ENCODE results near the gene APOA5. TPM values are rescaled to one million over a fixed set of nuclear protein-coding genes. Genes with fewer than 3 reads are reported as not detected.
"Not testable (repeated sequence)": the region's sequence is repeated elsewhere in the genome, so short reads cannot be mapped to it uniquely, and the experiment has no call there.

The APOA5 gene
- total RNA-seq, 1 experiment from 2014 or later = not detected

GRCh38 chr11:116827461-116827860, 35.8 kb upstream of the APOA5 start:
- no peak for DNase-seq (ENCODE audit: low spot score)

GRCh38 chr11:116826751-116827431, 35.2 kb upstream of the APOA5 start:
- no peak for DNase-seq (ENCODE audit: low spot score)

DNA sequence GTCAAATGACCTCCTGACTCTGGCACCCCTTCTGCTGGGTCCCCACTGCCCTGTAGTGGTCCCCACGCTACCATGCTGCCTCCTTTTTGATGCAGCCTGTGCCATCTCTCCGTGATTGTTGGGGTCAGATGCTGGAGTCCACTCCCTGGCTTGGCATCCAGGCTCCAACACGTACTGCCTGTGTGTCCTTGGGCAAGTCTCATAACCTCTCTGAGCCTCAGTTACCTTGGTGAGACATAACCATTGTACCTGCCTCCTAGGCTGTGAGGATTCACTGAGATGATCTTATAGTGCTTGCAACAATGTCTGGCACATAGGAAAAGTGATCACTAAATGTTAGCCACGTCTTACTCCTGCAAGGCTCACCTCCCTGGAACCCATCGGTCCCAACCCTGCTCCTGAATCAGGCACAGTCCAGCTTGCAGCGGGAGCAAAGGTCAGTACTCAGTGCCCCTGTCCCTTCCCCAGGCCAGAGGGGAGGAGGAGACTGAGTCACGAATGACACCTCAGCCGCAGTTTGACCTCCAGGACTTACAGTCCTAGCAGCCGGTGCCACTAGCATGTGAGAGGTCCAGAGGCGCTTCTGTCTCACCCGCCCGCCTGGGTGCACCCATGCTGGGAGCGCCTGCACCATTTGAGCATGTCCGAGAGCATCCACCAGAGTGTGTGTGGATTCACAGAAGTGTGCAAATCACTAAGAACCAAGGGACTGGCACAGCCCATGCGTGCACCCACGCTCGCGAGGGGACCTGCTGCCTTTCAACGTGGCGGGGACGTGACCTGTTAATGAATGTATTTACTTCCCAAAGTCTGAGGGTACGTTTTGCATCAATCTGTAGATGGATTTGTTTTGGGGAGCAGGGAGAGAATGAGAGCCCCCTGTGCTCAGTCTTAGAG, 34.4 kb upstream of the APOA5 start:
- DNase-seq (ENCODE audit: low spot score) = no peak

- no peak for DNase-seq (ENCODE audit: low spot score)
These were observed 33.8 kb upstream of the APOA5 start for GRCh38 chr11:116825434-116825833.

DNA sequence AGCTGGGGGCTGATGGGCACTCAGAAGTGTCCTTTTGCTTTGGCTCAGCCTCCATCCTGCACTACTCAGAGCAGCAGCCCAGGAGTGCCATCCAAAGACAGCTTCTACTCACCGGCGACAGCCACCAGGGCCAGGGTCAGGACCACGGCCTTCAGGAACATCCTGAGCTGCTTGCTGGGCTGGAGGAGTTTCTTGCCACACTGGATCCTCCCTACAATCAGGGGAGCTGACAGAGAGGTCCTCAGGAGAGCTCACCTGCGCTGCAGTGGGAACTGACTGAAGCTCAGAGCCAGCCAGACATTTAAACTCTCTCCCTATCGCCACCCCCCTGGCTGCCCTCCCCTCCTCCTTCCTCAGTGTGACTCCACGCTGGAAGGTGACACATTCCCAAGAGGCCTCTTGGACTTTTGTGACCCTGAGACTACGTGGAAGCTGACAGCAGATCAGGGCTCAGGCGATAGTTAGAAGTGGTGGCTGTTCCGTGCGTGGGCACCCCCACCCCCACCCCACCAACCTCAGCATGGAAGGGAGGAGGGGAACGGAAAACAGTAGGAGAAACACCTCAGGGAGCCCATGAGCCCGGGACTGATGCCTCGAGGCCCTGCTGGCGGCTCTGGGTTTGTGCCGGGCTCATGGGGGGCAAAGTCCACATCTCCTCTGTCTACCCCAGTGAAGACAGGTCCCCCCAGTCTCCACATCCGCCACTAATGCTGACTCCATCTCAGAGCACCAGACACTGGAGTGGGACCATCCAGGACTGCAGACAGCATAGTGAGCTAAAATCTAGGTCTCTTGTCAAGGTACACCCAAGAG, 31.6 kb upstream of the APOA5 start, which contains the start of gene APOA4:
Gene APOA4 (minus strand): TSS at position 274 of the 813 bp plus-strand sequence. CDS start 113 bp downstream, at position 161.
- DNase-seq (ENCODE audit: low spot score) = no peak

- no peak for DNase-seq (ENCODE audit: low spot score)
These were observed 30.9 kb upstream of the APOA5 start for GRCh38 chr11:116822575-116822974.

GRCh38 chr11:116821050-116821918, 29.6 kb upstream of the APOA5 start:
- no peak for DNase-seq (ENCODE audit: low spot score)

DNA sequence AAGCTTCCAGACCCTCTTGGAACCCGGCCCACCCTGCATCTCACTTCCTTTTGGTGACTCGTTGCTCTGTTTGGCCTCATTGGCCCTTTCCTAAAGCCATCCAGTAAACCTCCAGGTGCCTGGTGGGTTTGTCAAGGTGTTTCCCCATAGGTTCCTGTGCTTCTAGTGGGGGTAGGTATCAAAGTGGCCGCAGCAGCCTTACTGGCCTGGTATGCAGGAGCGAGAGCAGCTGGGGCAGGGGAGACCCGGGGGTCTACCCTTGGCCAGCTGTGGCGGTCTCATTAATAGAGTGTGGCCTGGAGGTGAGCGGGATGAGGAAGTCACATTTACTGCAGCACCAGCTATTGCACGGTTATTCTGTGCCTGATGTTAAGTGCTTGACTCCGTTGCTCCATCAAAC, 27.4 kb upstream of the APOA5 start:
- no peak for DNase-seq (ENCODE audit: low spot score)

DNA sequence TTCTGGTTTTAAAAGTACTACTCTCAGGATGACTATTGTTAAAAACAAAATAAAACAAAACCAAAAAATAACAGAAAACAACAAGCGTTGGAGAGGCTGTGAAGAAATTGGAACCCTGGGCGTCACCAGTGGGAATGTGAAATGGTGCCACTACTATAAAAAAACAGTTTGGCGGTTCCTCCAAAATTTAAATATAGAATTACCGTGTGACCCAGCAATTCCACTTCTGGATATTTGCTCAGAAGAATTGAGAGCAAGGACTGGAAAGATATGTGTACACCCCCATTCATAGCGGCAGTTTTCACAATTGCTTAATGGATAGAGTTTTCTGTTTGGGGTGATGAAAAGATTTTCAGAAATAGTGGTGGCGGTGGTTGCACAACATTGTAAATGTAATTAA, 22.8 kb upstream of the APOA5 start:
- DNase-seq (ENCODE audit: low spot score) = no peak

- no peak for DNase-seq (ENCODE audit: low spot score)
These were observed 22.2 kb upstream of the APOA5 start for GRCh38 chr11:116813781-116814471.

DNA sequence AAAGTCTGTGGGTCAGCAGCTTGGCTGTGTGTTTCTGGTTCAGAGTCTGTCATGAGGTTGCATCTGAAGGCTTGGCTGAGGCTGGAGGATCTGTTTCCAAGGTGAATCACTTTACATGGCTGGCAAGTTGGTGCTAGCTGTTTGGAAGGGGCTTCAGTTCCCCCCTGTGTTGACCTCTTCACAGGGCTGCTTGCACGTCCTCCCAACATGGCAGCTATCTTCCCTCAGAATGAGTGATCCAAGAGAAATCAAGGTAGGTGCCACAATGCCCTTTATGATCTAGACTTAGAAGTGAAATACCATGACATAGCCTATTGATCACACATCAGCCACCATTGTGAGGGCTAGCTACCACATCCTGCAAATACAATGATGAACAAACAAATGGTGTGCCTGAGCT, 21.5 kb upstream of the APOA5 start:
- DNase-seq (ENCODE audit: low spot score) = no peak

DNA sequence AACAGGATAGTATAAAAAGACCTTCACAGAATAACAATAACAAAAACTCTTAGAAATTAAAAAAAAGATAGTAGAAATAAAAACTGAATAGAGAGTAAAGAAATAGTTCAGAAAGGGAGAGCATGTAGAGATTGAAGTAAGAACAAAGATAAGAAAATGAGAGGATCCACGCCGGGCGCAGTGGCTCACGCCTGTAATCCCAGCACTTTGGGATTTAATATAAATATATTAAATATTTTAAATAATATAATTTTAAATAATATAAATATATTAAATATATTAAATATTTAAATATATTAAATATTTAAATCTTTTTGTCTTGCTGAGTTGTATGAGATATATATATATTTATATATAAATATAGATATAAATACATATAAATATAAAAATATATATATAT, 20.4 kb upstream of the APOA5 start:
- no peak for DNase-seq (ENCODE audit: low spot score)

- no peak for DNase-seq (ENCODE audit: low spot score)
These were observed 19.5 kb upstream of the APOA5 start for GRCh38 chr11:116811194-116811593.

DNA sequence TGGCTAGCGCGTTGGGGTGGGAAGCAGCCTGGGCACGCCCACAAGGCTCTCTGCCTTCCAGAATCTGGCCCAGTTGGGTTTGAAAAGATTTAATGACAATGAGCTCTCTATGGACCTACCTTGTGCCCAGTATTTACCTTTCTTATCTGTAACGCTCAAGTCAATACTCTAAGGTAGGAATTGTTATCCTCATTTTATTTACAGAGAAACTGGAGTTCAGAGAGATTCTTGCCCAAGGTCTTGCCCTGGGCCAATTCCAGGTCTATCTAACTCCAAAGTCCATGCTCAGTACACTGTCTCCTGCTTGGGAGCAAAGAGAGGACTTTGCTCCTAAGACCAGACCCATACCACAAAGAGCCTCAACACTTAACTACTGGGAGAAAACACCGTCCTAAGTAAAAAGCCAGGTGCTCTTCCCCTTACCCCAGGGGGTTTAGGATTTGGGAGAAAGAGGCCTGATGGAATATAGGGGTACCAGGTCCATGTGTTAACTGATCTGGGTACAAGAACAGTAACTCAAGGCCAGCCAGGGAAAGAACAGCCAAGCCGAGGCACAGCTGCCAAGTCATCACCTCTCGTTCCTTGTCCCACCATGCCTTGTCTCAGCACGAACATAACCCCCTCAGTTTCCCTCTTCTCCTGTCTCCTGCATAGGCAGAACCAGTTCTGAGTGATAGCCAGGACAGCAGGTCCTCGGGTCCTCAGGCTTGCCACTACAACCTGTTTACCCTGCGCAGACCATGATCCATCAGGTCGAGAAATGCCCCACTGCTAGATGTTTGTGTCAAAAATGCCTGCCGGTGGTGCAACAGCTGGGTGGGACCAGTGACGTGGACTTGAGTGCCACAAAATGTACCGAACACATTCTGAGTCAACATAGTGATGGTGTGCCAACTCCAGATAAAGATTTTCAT, 16.8 kb upstream of the APOA5 start:
- peak; percentile 45 for DNase-seq (ENCODE audit: low spot score)

DNA sequence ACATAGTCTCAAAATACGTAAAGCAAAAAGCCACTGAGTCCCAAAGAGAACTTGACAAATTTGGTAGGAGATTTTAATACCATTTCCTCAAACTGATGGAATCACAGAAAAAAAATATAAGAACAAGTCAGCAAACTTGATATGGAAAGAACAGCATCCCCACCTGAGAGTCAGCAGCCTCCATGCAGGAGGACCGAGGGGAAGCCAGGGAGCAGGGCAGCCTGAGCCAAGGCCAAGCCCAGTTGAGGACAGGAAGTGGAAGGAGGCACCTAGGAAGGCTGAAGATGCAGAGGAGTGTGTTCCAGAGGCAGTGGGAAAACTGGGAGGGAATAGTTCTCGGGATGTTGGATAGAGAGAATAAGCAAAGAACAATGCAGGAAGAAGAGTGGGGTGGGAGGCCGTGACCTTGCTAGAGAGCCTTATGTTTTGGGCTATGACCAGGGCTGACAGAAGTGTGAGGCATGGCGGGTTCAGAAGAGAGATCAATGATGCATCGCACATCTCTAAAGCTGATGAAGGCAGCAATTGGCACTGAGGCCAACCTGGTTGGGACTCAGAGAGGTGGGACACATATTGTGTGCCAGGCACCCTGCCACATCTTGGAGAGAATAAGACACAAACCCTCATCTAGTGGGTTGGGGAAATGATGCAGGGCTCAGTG, 16.1 kb upstream of the APOA5 start:
- DNase-seq (ENCODE audit: low spot score) = no peak

GRCh38 chr11:116804001-116804400, 12.3 kb upstream of the APOA5 start:
- DNase-seq (ENCODE audit: low spot score) = no peak

- not testable (repeated sequence) for DNase-seq (ENCODE audit: low spot score)
These were observed 10.0 kb upstream of the APOA5 start for GRCh38 chr11:116801662-116802061.

- no peak for DNase-seq (ENCODE audit: low spot score)
These were observed 8.9 kb upstream of the APOA5 start for GRCh38 chr11:116800610-116801009.

- no peak for DNase-seq (ENCODE audit: low spot score)
These were observed 6.7 kb upstream of the APOA5 start for GRCh38 chr11:116798368-116798767.
